Cardiac septum (tissue), 1 donor: ENCODE measurements around the gene LRRC70. TPM values are rescaled to one million over a fixed set of nuclear protein-coding genes. Genes with fewer than 3 reads are reported as not detected.
"Not testable (repeated sequence)": the region's sequence is repeated elsewhere in the genome, so short reads cannot be mapped to it uniquely, and the experiment has no call there.

ENCODE experiments used
- DNase-seq: peaks from one replicate; pipeline ENCODE4 v3.0.0-alpha.2; 2020; ENCODE audit warnings: low spot score
- intact Hi-C: fragments of 100-400 bp; cut with DNase I; formaldehyde crosslinking; loops from one replicate; pipeline ENCODE4 v1.14.0; 2022
- total RNA-seq: library from RNA; stranded (reverse); fragmentation: NEBNext Ultra II Directional; extraction: Animal tissue kit (Norgen Biotek cat#: 25700); gene quantifications from one replicate; pipeline ENCODE4 v1.2.1, GENCODE V29; 2021
- donor health status: DM: no; HTN: no; CAD: no.

The LRRC70 gene
- total RNA-seq, 1 donor from 2014 or later, result 2.2 TPM

DNA sequence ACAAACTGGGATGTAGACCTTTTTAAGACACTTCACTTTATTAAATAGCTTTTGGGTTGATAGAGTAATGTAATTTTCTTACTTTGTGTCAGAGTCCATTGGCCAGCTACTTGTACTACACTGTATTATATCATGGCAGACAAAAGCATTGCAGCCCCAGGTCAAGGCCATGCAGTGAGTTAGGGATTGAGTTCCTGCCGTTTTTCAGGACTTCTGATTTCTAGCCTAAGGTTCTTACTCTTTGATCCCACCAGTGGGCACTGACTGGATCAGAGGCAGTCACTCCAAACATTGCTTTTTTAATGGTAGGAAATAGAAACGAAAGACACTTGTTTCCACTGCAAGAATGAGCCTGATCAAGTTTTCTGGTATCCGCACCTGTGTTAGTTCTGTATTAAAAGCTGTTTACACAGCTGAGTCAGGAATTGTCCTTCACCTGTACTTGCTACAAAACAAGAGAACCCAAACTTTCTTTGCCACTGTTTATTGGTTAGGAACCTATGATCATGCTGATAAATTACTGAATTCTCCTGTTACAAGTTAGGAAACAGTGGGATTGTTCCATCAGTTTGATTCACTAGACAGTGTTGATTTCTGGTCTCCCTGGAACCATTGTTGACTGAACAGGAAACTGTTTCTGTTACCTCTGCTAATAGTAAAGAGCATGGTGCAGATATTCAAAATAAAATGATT is 22.1 kb downstream of the LRRC70 start:
- DNase-seq, result no peak
- intact Hi-C loops, result no loop called here

DNA sequence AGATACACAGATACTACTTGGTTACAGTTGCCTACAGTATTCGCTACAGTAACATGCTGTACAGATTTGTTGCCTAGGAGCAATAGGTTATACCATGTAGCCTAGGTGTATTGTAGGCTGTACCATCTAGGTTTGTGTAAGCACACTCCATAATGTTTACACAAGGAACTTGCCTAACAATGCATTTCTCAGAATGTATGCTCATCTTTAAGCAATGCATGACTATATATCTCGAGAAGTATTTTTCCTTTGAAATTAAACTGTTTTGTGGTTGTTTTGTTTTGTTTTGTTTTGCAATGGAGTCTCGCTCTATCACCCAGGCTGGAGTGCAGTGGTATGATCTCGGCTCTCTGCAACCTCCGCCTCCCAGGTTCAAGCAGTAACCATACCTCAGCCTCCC is 25.3 kb downstream of the LRRC70 start:
- DNase-seq, result no peak
- intact Hi-C loops, result no loop called here

DNA sequence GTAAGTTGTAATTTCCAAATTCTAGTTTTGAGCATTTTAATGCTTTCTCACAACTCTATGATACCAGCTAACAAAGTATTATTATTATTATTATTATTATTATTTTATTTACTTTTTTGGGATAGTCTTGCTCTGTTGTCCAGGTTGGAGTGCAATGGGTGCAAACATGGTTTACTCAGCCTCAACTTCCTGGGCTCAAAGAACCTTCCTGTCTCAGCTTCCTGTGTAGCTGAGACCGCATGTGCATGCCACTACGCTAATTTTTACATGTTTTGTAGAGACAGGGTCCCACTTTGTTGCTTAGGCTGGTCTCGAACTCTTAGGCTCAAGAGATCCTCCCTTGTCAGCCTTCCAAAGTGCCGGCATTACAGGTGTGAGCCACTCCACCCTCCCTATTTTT is 27.0 kb downstream of the LRRC70 start:
- intact Hi-C loops, result no loop called here
- DNase-seq, result no peak

DNA sequence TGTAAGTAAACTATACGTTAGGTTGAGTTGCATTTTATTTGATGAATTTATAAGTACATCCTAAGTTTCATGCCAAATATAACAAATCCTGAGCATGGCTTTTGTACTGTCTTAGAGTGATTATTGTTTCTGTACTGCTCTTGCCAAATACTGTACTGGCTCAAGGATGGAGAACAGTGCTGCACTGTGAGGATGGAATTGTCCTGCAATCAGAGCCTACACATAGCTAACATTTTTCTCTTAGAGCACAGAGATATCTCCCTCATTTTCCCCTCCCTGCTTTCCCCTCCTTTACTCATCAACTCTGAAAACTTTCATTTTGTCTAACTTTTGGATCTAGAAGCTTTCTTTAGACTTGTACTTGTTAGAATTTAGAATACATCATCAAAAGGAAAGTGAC is 28.3 kb downstream of the LRRC70 start:
- no peak for DNase-seq
- intact Hi-C loops, result no loop called here

- intact Hi-C loops, result no loop called here
- no peak for DNase-seq
Observed at GRCh38 chr5:62607615-62608014, 29.0 kb downstream of the LRRC70 start.

GRCh38 chr5:62608529-62609511 is 30.2 kb downstream of the LRRC70 start:
- intact Hi-C loops, result no loop called here
- DNase-seq, result no peak

DNA sequence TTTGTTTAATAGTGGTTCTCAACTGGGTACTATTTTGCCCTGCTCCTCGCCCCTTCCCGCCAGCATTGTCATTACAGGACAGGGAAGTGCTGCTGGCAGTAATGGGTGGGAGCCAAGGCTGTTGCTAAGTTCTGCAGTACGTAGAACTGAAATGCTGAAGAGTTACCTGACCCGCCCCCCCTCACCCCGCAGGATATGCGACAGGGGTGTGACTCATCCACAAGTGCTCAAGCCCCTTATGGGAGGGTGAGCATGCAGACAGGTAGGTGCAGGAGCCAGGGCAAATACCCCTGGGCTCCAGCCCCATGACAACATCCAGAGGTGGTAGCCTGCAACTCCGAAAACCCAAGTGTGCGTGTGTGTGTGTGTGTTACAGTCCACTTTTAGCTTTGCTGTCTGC is 35.7 kb downstream of the LRRC70 start:
- DNase-seq, result no peak
- intact Hi-C loops, result no loop called here

GRCh38 chr5:62616615-62617277 is 38.1 kb downstream of the LRRC70 start:
- no peak for DNase-seq
- intact Hi-C loops, result no loop called here

- intact Hi-C loops, result no loop called here
- DNase-seq, result no peak
Observed at GRCh38 chr5:62617943-62618342, 39.3 kb downstream of the LRRC70 start.

GRCh38 chr5:62620761-62621160 is 42.1 kb downstream of the LRRC70 start:
- intact Hi-C loops, result loop anchor here (10.0 kb wide), 1 partner anchor 156 kb away; no protein-coding TSS in a partner anchor

DNA sequence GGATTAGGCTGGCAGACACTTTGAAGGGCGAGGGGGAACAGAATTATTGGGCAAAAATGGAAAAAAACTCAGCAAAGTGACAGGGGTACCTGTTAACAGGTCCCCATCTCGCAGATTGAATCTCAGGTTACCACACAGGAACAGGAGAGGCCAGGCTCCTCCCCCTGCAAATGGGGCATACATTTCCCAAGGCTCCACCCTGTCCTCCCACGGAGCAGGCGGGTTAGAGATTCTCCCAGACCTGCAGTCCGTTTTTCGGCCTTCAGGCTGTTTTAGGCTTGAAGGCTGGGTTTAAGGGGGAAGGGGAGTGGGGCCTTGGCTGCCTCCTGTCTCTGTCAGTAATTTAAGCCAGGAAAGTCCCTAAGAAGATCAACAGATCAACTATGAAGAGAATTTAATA is 42.7 kb downstream of the LRRC70 start:
- DNase-seq, result no peak
- intact Hi-C loops, result loop anchor here (10.0 kb wide), 1 partner anchor 156 kb away; no protein-coding TSS in a partner anchor

More at GRCh38 chr5:62620761-62621160, 42.1 kb downstream of the LRRC70 start:
- DNase-seq, result no peak

DNA sequence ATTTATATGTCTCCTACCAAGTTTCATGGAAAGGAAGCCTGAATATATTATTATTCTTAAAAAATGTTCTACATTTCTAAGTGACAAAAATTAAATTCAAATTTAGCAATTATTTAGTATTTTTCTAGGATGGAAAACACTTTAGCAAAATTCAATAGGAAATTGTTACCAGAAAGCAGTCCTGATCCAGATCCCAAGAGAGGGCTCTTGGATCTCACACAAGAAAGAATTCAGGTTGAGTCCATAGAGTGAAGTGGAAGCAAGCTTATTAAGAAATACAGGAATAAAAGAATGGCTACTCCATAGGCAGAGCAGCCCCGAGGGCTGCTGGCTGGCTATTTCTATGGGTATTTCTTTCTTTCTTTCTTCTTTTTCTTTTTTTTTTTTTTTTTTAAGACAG is 44.7 kb downstream of the LRRC70 start:
- intact Hi-C loops, result loop anchor here (10.0 kb wide), 1 partner anchor 158 kb away; no protein-coding TSS in a partner anchor
- DNase-seq, result no peak

DNA sequence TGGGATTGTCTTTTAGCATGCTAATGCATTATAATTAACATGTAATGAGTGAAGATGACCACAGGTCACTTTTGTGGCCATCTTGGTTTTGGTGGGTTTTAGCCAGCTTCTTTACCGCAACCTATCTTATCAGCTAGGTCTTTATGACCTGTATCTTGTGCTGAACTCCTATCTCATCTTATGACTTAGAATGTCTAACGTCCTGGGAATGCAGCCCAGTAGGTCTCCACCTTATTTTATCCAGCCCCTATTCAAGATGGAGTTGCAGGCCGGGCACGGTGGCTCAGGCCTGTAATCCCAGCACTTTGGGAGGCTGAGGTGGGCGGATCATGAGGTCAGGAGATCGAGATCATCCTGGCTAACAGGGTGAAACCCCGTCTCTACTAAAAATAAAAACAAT is 45.8 kb downstream of the LRRC70 start:
- intact Hi-C loops, result loop anchor here (10.0 kb wide), 1 partner anchor 160 kb away; no protein-coding TSS in a partner anchor
- not testable (repeated sequence) for DNase-seq

GRCh38 chr5:62626534-62626933 is 47.9 kb downstream of the LRRC70 start:
- DNase-seq, result no peak
- intact Hi-C loops, result loop anchor here (10.0 kb wide), 1 partner anchor 162 kb away; no protein-coding TSS in a partner anchor

- no peak for DNase-seq
- intact Hi-C loops, result loop anchor here (10.0 kb wide), 1 partner anchor 162 kb away; no protein-coding TSS in a partner anchor
Observed at GRCh38 chr5:62627121-62627520, 48.5 kb downstream of the LRRC70 start.

DNA sequence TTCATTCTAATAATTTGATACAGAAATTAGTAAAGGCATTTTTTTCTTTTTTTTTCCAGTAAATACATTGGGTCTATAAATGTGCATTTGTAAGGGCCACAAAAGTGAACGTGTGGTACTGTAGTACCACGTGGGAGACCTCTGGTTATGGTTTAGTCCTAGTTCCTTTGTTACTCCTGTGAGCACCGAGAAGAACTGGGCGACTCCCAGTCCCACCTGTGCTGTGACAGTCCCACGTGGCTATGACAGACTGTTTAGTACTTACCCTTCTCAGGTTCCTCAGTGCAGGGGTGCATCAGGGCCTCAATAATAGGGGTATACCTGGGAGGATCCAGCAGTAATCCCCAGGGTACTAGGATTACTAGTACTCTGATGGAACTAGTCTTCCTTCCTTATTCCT is 49.3 kb downstream of the LRRC70 start:
- intact Hi-C loops, result loop anchor here (10.0 kb wide), 1 partner anchor 163 kb away; no protein-coding TSS in a partner anchor

More for the DNA sequence above, 49.3 kb downstream of the LRRC70 start:
- DNase-seq, result no peak
